Adrenal gland (tissue), 5 donors: Measurements from ENCODE around the gene SLC6A18.

ENCODE experiments used
- CTCF ChIP-seq, 6 experiments: fragments of 450-650 bp in 4 of 6; fragments of 200-600 bp in 2 of 6; sonication (generic) in 1 of 6; IDR thresholded peaks; 1 replicate in 5 of 6; 2 replicates in 1 of 6; pipeline versions ENCODE4 v1.5.1 to v1.8.0; 2016 to 2021; ENCODE audit warnings: antibody characterized with exemption in 6 of 6, mild to moderate bottlenecking in 2 of 6, moderate library complexity in 1 of 6
- POLR2A ChIP-seq, 2 donors: fragments of 450-650 bp; IDR thresholded peaks; one replicate each; pipeline ENCODE4 v1.6.1; 2017; ENCODE audit warnings: antibody characterized with exemption in 2 of 2, mild to moderate bottlenecking in 2 of 2, moderate library complexity in 1 of 2
- donor health status: DM: no; HTN: no; CAD: no.

- TF ChIP-seq CTCF (IDR thresholded peaks at IDR 0.05) (no peak), POLR2A (IDR thresholded peaks at IDR 0.05) (no peak)
Measured at GRCh38 chr5:1274471-1274870, 49.3 kb downstream of the SLC6A18 start.
